ENCODE measurements around the gene DCPS. TPM values are rescaled to one million over a fixed set of nuclear protein-coding genes. Genes with fewer than 3 reads are reported as not detected.
"Not testable (repeated sequence)": the region's sequence is repeated elsewhere in the genome, so short reads cannot be mapped to it uniquely, and the experiment has no call there.

The DCPS gene
- total RNA-seq, 2 experiments from 2014 or later = 21.8 to 22.5 TPM

DNA sequence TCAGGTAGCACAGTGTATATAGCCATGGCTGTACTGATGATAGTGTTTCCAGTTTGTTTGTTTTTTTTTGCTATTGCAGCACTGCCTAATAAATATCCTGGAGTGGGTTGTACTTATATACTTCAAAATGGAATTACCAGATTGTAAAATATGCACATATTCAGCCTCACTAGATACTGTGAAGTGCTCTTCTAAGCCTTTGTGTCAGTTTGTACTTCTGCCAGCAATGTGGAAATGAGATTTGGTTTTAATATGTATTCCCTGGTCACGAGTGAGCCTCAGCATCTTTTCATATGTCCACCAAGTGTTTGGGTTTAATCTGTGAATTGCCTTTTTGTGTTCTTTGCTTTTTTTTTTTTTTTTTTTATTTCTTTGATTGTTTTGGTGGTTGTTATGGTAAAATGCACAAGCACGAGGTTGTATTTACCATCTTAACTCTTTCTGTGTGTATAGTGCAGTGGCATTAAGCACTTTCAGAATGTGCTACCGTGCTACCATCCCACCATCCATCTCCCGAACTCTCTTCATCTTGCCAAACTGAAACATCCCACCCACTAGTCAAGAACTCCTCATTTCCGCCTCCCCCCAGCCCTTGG is 86.5 kb downstream of the DCPS start:
- H3K36me3 Mint-ChIP-seq (ENCODE audit: low read depth) = no peaks in the 10 kb centered on the region
- ChIA-PET CTCF (no interaction called here), POLR2A (no interaction called here)
- no peak overlapping the region for H3K27ac Mint-ChIP-seq
- H3K9me3 Mint-ChIP-seq (ENCODE audit: insufficient read depth) = no peaks in the 10 kb centered on the region
- no peaks in the 10 kb centered on the region for H3K27me3 Mint-ChIP-seq (ENCODE audit: low read depth)
- ATAC-seq (no peak), DNase-seq (no peak)
- peaks cover 30% of the 10 kb centered on the region for H3K4me1 Mint-ChIP-seq (ENCODE audit: low read depth)
- no peak overlapping the region for H3K4me3 Mint-ChIP-seq

DNA sequence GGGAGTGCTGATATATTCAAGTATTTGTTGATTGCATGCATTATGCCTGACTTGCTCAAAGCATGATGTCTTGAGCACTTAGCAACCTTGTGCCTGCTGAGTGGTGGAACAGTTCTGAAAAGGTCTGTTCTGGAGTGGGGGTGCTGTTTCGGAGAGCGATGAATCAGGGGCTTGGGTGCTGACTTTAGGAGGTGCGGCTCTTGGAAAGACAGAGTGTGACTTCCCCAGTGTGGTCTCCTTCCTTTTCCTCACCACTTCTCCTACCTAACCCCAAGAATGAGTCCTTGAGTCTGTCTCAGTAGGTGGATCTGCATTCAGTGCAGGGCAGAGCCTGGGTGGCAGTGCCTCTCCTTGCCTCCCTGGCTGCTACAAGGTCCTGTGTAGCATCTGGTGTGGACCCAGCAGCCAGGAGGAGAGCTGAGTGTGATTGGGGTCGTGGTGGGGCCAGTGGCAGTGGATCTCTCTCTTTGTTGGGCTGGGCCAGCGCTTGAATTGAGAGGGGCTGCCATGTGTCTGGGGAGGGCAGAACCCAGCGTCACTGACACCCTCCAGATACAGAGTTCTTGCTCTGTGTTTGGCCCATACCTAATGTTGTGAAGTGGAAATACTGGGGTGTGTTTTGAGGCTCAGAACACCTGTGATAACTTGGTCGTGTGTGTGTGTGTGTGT is 87.6 kb downstream of the DCPS start:
- peaks cover 24% of the 10 kb centered on the region for H3K4me1 Mint-ChIP-seq (ENCODE audit: low read depth)
- CTCF ChIA-PET = no interaction called here
- H3K27ac Mint-ChIP-seq = no peak overlapping the region

DNA sequence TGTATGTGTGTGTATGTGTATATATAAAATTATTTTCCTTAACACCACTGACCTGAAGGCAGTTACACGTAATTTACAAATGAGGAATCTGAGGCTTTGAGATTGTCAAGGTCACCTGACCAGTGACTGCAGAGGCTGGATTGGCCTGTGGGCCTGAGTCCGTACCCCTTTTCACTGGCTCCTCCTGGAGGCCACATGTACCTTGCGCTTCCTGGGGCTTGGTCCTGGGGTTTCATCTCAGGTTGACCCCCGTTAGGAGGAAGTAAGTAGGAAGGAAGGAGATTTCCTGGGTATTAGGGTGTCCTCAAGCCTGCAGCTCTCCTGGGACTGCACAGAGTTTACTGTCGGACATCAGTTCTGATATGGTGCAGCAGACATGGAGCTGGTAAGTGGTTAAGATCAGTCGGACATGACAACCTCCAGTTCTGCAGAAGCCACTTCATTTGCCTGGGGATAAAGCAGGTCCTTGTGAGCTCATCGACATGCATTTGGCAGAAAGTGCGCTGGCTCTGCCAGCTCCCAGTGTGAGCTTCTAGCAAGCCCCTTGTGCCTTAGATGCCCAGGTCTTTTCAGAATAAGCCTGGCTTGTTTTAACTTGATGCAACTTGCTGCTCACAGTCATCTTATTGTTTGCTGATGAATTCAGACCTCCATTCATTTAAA is 88.2 kb downstream of the DCPS start:
- no peak for ATAC-seq
- Mint-ChIP-seq H3K36me3 (ENCODE audit: low read depth) (no peaks in the 10 kb centered on the region), H3K4me3 (no peak overlapping the region), H3K9me3 (ENCODE audit: insufficient read depth) (no peaks in the 10 kb centered on the region), H3K4me1 (ENCODE audit: low read depth) (peaks cover 19% of the 10 kb centered on the region), H3K27me3 (ENCODE audit: low read depth) (no peaks in the 10 kb centered on the region), H3K27ac (peak overlapping the region; percentile 71)
- ChIA-PET POLR2A (no interaction called here), CTCF (interaction anchor here (0.8 kb wide), 1 partner anchor 73 kb away, joined by 3 read pairs; no protein-coding TSS in a partner anchor)
- no peak for DNase-seq

More for the DNA sequence above, 87.6 kb downstream of the DCPS start:
- Mint-ChIP-seq H3K4me3 (no peak overlapping the region), H3K9me3 (ENCODE audit: insufficient read depth) (no peaks in the 10 kb centered on the region), H3K27me3 (ENCODE audit: low read depth) (no peaks in the 10 kb centered on the region), H3K36me3 (ENCODE audit: low read depth) (no peaks in the 10 kb centered on the region)
- ATAC-seq = no peak
- no peak for DNase-seq
- POLR2A ChIA-PET = no interaction called here

DNA sequence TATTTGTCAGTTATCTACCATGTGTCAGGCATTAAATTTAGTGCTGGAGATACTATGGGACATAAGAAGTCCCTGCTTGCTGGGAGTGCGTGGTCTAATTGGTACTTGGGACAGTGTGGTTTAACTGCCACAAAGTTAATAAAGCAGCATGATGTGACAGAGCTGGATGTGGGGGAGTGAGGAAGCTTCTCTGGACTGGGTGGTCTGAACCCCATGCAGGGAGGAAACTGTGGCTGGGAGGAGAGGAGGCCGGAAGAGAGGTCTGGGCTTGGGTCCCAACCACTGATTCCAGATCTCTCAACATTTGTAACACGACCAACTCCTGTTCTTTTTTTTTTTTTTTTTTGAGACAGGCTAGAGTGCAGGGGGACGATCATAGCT is 88.8 kb downstream of the DCPS start:
- ATAC-seq (no peak), DNase-seq (no peak)
- no peaks in the 10 kb centered on the region for H3K27me3 Mint-ChIP-seq (ENCODE audit: low read depth)
- peaks cover 19% of the 10 kb centered on the region for H3K4me1 Mint-ChIP-seq (ENCODE audit: low read depth)
- no peak overlapping the region for H3K4me3 Mint-ChIP-seq
- no peaks in the 10 kb centered on the region for H3K9me3 Mint-ChIP-seq (ENCODE audit: insufficient read depth)
- no peaks in the 10 kb centered on the region for H3K36me3 Mint-ChIP-seq (ENCODE audit: low read depth)
- POLR2A ChIA-PET = no interaction called here
- CTCF ChIA-PET = interaction anchor here (0.8 kb wide), 1 partner anchor 74 kb away, joined by 3 read pairs; no protein-coding TSS in a partner anchor
- H3K27ac Mint-ChIP-seq = peak overlapping the region; percentile 71

DNA sequence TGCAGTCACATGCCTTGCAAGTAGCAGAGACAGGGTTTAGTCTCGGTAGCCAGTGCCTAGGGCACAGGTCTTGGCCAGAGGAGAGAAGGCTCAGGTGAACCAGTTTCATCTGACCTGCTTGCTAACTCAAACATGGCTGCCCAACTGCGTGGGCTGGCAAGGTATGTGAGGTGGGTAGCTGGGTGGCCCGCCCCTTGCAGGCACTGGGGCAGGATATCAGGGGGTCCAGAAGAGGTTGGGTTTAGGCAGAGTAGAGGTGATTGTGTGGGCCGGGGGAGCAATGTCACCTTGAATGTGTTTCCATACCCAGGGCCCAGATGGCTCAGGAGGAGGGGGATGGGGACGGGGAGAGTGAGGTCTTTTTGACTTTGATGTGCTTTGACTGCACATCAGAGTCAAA is 89.3 kb downstream of the DCPS start:
- no peak overlapping the region for H3K4me3 Mint-ChIP-seq
- H3K9me3 Mint-ChIP-seq (ENCODE audit: insufficient read depth) = no peaks in the 10 kb centered on the region
- CTCF ChIA-PET = no interaction called here
- no peaks in the 10 kb centered on the region for H3K27me3 Mint-ChIP-seq (ENCODE audit: low read depth)
- POLR2A ChIA-PET = no interaction called here
- no peak for DNase-seq
- ATAC-seq = no peak
- H3K4me1 Mint-ChIP-seq (ENCODE audit: low read depth) = peaks cover 19% of the 10 kb centered on the region
- H3K27ac Mint-ChIP-seq = no peak overlapping the region
- H3K36me3 Mint-ChIP-seq (ENCODE audit: low read depth) = no peaks in the 10 kb centered on the region

DNA sequence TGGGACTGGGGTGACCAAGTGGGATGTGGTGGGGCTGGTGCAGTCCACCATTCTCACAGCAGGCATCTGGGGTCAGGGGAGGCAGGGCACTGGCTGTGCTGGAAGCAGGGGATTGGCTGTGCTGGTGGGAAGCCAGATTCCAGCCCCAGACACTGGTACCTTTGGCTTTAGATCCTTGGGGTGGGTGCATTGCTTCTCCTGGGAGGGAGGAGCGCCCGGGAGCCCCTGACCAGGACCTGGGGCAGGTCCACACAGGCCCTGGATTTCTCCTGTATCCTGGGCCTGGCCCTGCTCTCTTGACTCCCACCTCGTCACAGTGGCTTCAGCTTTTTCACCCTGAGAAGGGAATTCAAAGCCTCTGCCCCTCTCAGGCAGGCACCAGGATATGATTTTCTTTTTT is 90.2 kb downstream of the DCPS start:
- no peak for DNase-seq

DNA sequence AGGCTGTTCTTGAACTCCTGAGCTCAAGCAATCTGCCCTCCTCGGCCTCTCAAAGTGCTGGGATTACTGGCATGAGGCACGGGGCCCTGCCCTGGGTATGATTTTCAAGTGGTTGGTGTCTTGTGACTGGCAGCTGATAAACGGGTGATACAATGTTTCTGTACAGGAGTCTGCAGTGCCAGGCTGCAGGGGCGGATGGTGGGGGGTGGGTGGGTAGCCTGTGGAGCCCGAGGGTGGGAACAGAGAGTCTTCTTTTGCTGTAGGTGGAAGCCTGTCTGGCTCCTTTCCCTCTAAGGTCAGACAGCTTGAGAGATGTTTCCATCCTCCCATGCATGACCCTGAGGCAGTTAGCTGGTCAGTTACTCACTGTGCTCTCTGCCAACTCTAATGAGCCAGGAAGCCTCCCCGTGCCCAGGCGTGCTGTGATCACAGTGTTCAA is 90.8 kb downstream of the DCPS start:
- H3K27ac Mint-ChIP-seq; CTCF ChIA-PET; H3K27me3 Mint-ChIP-seq (ENCODE audit: low read depth); H3K9me3 Mint-ChIP-seq (ENCODE audit: insufficient read depth); H3K36me3 Mint-ChIP-seq (ENCODE audit: low read depth); ATAC-seq; DNase-seq; H3K4me3 Mint-ChIP-seq; POLR2A ChIA-PET: not testable (repeated sequence)
- peaks cover 19% of the 10 kb centered on the region for H3K4me1 Mint-ChIP-seq (ENCODE audit: low read depth)

More for the DNA sequence above, 90.2 kb downstream of the DCPS start:
- Mint-ChIP-seq H3K4me1 (ENCODE audit: low read depth) (peaks cover 19% of the 10 kb centered on the region), H3K27me3 (ENCODE audit: low read depth) (no peaks in the 10 kb centered on the region), H3K36me3 (ENCODE audit: low read depth) (no peaks in the 10 kb centered on the region), H3K9me3 (ENCODE audit: insufficient read depth) (no peaks in the 10 kb centered on the region), H3K27ac (no peak overlapping the region), H3K4me3 (no peak overlapping the region)
- ChIA-PET POLR2A (no interaction called here), CTCF (no interaction called here)
- no peak for ATAC-seq

Other genes starting within 250 kb of the DCPS start
- gene CDON, start 241.2 kb upstream of the DCPS start, total RNA-seq = 1 to 10 TPM; 3.6 to 4.1 TPM
- gene RPUSD4, start 92.4 kb upstream of the DCPS start, total RNA-seq = 10 to 100 TPM; 31.6 to 32.1 TPM
- 10 to 100 TPM; 11.8 to 12.8 TPM for gene FAM118B, start 92.3 kb upstream of the DCPS start, total RNA-seq
- gene SRPRA, start 35.2 kb upstream of the DCPS start, total RNA-seq = 100 to 1,000 TPM in 1 of 2 experiments, 10 to 100 TPM in 1; 99.0 to 103 TPM
- gene FOXRED1, start 34.9 kb upstream of the DCPS start, total RNA-seq = 10 to 100 TPM; 46.5 to 50.4 TPM
- 10 to 100 TPM; 15.3 to 15.4 TPM for gene TIRAP, start 21.0 kb upstream of the DCPS start, total RNA-seq
- gene ST3GAL4, start 51.6 kb downstream of the DCPS start, total RNA-seq = 10 to 100 TPM; 10.3 to 11.8 TPM